Superior temporal gyrus (tissue), 1 donor: ENCODE results near the gene RNF40.

Source experiments
- DNase-seq: peaks from one replicate; pipeline ENCODE4 v3.0.0-alpha.2; 2016; ENCODE audit errors: extremely low spot score

Gene RNF40

DNA sequence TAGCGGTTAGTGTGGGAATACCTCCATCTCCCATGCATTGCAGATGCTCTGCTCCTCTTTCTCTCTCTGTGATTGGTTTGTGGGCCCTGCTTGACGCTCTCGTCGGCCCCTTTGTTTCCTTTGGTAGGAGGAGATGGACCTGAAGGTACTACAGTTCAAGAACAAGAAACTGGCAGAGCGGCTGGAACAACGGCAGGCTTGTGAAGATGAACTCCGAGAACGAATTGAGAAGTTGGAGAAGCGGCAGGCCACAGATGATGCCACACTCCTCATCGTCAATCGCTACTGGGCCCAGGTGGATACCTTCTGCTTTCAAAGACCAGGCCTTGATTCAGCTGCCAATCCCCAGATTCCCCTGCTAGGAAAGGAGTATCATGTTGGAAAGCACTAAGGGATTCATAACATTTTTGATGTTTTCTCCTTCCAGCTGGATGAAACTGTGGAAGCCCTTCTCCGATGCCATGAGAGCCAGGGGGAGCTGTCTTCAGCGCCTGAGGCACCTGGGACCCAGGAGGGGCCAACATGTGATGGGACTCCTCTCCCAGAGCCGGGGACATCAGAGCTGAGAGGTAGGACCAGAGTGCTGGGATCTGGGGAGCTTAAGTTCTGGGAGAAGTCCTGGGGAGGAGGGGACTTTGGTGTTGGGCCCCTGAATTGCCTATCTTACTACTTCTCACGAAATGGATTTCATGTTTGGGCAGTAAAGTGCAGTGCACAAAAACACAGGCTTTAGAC, 1.0 kb downstream of the RNF40 start:
- no peak for DNase-seq

DNA sequence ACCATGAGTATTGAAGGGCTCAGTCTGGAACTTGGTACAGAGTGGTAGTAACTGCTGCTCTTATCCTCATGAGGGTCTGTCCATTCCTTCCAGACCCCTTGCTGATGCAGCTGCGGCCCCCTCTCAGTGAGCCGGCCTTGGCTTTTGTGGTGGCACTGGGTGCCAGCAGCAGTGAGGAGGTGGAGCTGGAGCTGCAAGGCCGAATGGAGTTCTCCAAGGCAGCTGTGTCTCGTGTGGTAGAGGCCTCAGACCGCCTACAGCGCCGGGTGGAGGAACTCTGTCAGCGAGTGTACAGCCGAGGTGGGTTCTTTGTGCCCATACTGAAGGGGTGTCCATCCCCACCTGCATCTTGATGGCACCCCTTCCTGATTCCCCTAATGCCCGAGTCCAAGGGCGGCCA, 2.0 kb downstream of the RNF40 start:
- no peak for DNase-seq

- no peak for DNase-seq
These were observed 2.8 kb downstream of the RNF40 start for GRCh38 chr16:30764816-30765465.

DNA sequence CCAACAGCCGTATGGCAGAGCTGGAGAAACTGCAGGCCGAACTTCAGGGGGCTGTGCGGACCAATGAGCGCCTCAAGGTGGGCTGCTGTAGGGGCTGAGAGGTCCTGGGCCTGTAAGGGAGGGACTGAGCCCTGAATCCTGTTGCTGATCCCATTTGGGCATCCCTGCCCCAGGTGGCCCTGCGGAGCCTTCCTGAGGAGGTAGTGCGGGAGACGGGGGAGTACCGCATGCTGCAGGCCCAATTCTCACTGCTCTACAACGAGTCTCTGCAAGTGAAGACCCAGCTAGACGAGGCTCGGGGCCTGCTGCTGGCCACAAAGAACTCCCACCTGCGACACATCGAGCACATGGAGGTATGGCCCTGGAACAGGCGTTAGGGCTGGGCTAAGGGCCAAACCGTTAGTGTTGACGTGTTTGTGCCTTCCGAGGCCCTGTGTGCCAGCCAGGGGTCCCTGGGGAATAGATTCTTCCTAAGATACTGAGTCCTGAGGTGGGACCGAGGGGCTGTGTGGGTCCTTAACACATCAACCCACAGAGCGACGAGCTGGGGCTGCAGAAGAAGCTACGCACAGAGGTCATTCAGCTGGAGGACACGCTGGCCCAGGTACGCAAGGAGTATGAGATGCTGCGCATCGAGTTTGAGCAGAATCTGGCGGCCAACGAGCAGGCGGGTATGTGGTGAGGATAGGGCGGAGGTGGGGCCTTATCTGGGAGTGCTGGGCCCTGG, 4.2 kb downstream of the RNF40 start:
- DNase-seq: no peak

GRCh38 chr16:30766933-30767284, 4.8 kb downstream of the RNF40 start:
- DNase-seq: no peak

DNA sequence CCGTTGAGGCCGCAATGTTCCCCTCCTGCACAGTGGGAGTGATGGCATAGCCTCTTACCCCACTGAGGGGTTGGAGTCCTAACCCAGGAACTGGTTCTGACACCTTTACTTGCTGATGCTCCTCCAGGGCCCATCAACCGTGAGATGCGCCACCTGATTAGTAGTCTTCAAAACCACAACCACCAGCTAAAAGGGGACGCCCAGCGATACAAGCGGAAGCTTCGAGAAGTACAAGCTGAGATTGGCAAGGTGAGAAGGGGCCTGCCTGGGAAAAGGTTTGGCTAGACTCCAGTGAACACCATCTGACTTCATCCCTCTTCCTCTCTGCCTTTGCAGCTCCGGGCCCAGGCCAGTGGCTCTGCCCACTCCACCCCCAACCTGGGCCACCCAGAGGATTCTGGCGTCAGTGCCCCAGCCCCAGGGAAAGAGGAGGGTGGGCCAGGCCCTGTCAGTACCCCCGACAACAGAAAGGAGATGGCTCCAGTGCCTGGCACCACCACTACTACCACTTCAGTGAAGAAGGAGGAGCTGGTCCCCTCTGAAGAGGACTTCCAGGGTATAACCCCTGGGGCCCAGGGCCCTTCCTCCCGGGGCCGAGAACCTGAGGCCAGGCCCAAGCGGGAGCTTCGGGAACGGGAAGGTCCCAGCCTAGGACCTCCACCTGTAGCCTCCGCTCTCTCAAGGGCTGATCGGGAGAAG, 5.8 kb downstream of the RNF40 start:
- no peak for DNase-seq

DNA sequence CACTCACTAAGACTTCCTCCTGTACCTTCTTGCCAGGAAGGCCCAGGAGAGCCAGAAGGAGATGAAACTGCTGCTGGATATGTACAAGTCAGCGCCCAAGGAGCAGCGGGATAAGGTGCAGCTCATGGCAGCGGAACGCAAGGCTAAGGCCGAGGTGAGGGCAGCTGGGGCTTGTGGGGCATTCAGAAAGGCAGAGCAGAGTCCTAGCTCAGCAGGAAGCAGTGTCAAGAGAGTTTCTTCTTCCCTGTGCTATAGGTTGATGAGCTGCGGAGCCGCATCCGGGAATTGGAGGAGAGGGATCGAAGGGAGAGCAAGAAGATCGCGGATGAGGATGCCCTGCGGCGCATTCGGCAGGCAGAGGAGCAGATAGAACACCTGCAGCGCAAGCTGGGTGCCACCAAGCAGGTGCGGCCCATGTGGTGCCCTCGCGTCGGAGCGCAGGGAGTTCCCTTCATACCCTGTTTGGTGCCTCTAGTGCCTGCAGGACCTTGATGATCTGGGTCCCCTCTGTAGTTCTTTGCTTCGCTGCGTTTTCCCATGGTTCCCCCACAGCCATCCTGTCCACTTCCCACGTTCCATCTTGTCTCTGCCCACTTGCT, 6.6 kb downstream of the RNF40 start:
- DNase-seq: no peak

DNA sequence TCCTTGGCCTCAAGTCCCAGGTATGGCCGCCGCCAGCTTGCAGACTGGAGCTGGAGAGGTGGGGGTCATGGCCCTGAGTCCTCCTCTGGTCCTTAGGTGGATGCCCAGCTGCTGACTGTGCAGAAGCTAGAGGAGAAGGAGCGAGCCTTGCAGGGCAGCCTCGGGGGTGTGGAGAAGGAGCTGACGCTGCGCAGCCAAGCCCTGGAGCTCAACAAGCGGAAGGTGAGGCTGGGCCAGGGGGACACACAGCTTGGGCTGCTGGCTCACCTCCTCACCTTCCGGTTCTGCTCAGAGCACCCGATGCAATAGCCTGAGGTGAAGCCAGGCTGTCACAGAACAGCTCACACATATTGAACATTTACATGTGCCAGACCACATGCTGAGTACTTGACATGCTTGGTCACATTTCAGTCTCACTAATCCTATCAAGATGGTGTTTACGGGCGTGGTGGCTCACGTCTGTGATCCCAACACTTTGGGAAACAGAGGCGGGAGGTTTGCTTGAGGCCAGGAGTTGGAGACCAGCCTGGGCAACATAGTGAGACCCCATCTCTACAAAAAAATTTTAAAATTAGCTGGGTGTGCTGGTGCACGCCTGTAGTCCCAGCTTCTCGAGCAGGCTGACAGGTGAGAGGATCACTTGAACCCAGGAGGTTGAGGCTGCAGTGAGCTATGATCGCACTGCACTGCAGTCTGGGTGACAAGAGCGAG, 7.4 kb downstream of the RNF40 start:
- no peak for DNase-seq

DNA sequence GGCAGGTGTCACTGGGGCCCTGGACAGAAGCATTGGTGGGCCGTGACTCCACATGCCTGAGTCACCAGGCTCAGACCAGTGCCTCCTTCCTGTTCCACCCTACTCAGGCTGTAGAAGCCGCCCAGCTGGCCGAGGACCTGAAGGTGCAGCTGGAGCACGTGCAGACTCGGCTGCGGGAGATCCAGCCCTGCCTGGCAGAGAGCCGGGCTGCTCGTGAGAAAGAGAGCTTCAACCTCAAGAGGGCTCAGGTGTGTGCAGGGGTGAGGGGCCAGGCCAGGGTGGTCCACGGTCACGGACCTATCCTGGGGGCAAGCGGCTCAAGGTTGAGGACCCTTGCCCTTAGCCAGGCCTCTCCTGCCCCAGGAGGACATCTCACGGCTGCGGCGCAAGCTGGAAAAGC, 9.6 kb downstream of the RNF40 start:
- no peak for DNase-seq

DNA sequence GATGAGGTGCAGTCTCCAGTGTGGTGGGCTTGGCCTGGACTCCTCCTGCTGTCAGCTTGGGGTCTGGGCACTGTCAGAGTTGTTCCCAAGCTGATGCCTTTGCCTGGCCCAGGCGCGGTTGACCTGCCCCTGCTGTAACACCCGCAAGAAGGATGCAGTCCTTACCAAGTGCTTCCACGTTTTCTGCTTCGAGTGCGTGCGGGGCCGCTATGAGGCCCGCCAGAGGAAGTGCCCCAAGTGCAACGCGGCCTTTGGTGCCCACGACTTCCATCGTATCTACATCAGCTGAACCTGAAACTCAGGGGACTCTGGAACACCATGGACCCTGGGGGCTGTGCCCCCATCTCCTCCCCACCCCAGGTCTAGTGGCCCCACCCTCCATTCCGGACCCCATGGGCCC, 11.7 kb downstream of the RNF40 start:
- DNase-seq: no peak

- DNase-seq: no peak
These were observed 12.4 kb downstream of the RNF40 start for GRCh38 chr16:30774367-30775130.

DNA sequence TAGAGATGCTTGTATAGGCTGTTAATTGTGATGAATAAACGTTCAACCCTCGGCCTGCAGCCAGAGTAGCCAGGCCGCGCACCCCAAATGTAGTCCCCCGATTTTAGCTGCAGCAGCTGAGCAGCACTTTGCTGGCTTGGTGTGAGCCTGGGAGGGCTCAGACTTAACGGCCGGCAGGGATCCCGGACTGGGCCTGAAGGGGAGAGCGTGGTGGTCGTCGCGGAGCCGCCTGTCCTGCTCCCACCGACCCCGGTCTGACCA, 12.9 kb downstream of the RNF40 start:
- DNase-seq: no peak

DNA sequence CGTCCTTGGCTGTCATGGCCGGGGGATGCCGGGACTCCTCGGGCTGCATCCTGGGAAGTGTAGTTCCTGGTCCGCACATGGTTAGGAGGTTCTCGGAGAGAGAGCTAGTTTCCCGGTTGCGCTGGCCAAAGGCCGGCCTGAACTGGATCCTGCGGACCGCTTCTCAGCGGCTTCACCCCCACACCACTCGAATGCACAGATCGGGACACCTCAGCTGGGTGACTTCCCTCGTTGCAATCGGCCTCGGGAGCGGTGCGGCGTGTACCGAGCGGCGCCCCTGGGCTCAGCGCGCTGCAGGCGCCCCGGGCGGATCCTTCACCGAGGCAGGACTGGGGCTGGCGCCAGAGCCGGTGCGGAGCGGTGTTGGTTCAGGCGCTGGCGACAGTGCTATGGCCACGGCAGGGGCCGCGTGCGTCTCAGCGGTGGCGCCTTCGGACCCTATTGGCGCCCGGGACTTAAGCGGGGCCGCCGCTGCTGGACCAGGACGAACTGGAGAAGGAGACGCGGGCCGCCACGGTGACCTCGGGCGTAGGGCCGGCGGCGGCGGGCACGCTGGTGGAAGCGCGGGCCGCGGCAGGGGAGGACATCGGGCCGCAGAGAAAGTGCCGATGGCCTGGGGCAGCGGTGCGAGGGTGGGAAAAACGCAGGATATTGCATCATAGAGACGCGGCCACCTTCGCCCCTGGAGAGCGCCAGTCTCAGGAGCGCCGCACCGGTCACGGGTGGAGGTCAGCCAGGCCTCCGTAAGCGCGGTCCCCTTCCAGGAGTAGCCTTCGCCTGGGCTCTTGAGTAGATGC, 13.5 kb downstream of the RNF40 start:
- peak; percentile 86 for DNase-seq

GRCh38 chr16:30777591-30778297, 15.6 kb downstream of the RNF40 start:
- DNase-seq: no peak

- no peak for DNase-seq
These were observed 16.6 kb downstream of the RNF40 start for GRCh38 chr16:30778549-30779244.

DNA sequence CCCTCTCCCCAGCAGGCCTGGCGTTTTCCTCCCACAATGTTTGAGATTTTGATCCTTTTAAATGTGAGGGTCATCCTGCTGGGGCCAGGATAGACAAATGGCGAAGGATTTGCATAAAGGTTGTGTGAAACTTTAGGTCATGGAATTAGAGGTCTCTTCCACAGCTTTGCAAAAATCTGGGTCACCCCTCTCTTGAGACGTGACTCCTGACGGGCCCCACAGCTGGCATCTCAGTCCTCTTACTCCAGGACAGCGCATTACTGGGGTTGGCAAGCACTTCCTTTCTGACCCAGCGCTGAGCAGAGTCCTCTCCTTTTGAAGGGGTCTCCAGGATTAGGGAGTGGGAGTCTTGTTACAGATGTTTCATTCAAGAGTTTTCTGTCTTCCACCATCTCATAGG, 17.5 kb downstream of the RNF40 start:
- no peak for DNase-seq

DNA sequence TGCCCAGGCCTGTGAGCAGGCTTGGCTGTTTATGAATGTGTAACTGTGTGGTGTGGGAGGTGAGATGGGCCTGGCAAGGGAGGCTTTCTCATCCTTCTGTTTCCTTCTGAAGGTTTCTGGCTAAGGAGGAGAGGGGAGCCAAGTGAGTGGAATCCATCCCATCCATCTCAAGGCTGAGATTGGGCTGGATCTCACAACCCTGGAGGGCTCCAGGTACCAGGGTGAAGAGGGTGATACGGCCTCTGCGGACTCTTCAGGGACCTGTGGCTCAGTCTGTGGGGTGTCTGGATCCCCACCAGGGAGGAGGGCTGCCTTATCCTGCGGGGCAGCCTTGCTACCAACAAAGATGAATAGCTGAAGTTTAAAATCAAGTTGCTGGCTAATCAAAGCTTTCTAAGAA, 17.9 kb downstream of the RNF40 start:
- DNase-seq: no peak

- DNase-seq: no peak
These were observed 18.4 kb downstream of the RNF40 start for GRCh38 chr16:30780549-30780948.
